Thoracic aorta (tissue), 2 donors: Measurements from ENCODE around the gene GZMA. TPM values are rescaled to one million over a fixed set of nuclear protein-coding genes. Genes with fewer than 3 reads are reported as not detected.

Source experiments
- ATAC-seq: fragments of 150-250 bp; one replicate; pipeline ENCODE4 v1.8.0; 2017; ENCODE audit warnings: low read depth; ENCODE audit not compliant: insufficient number of reproducible peaks, low FRiP score
- DNase-seq: peaks from one replicate; pipeline ENCODE4 v3.0.0-alpha.2; 2020; ENCODE audit warnings: low spot score
- H3K27ac ChIP-seq, 2 donors: fragments of 200-600 bp; sonication (generic); 1 replicate in 1 of 2; 2 replicates in 1 of 2; pipeline ENCODE4 v1.5.1; 2016; ENCODE audit warnings: mild to moderate bottlenecking in 2 of 2, moderate library complexity in 2 of 2
- H3K27me3 ChIP-seq: fragments of 200-600 bp; sonication (generic); replicated peaks from 2 replicates; pipeline ENCODE4 v1.6.0; 2016; ENCODE audit warnings: mild to moderate bottlenecking; ENCODE audit not compliant: insufficient read depth
- H3K36me3 ChIP-seq: fragments of 200-600 bp; sonication (generic); one replicate; pipeline ENCODE4 v1.5.1; 2016
- H3K4me1 ChIP-seq, 2 donors: fragments of 200-600 bp; sonication (generic); 1 replicate in 1 of 2; 2 replicates in 1 of 2; pipeline versions ENCODE4 v1.5.1 to v1.6.0; 2016; ENCODE audit warnings: low read depth in 2 of 2, mild to moderate bottlenecking in 1 of 2; ENCODE audit not compliant: control insufficient read depth in 1 of 2
- H3K4me3 ChIP-seq: fragments of 200-600 bp; sonication (generic); 2 replicates; pipeline ENCODE4 v1.5.1; 2016; ENCODE audit warnings: mild to moderate bottlenecking
- H3K9me3 ChIP-seq: fragments of 200-600 bp; sonication (generic); 2 replicates; pipeline ENCODE4 v1.5.1; 2016
- total RNA-seq, 2 donors: library from RNA; depleted of rRNA; stranded (reverse); fragments of >200 nt; gene quantifications; one replicate each; pipeline versions ENCODE4 v1.1.0 to v1.2.3, GENCODE V29; 2016
- TF ChIP-seq, protein P1 (sequence below): fragments of 200-600 bp; sonication (generic); IDR thresholded peaks from one replicate; pipeline ENCODE4 v1.5.1; 2019; ENCODE audit warnings: antibody characterized with exemption

The GZMA gene
- 1 to 10 TPM; 1.1 to 1.6 TPM for total RNA-seq

DNA sequence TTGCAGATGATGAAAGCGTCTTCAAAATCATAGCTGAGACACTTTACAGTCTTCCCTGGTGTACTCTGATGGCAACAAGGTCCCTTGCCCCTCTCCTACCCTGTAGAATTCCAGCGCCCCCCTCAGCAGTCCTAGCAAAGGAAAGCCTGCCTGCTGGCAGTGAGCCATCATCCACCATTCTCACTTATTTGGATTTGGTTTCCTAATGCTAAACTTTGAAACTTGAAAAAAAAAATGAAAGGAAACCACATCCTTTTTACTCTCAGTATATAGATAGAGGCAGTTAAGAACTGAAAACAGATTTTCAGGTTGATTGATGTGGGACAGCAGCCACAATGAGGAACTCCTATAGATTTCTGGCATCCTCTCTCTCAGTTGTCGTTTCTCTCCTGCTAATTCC is at the start of gene GZMA:
Gene GZMA, plus strand, starts transcription at position 299 of the 400 bp plus-strand sequence. Its CDS starts 37 bp downstream, at position 336.
- no peaks in the 10 kb centered on the region for H3K4me1 ChIP-seq
- no peaks in the 10 kb centered on the region for H3K27me3 ChIP-seq
- ATAC-seq (no peak), DNase-seq (no peak)
- peak within 1 kb of the TSS; percentile 4 for H3K4me3 ChIP-seq
- H3K36me3 ChIP-seq = no peaks in the 10 kb centered on the region
- no peak within 1 kb of the TSS for H3K27ac ChIP-seq
- TF ChIP-seq, protein P1, sequence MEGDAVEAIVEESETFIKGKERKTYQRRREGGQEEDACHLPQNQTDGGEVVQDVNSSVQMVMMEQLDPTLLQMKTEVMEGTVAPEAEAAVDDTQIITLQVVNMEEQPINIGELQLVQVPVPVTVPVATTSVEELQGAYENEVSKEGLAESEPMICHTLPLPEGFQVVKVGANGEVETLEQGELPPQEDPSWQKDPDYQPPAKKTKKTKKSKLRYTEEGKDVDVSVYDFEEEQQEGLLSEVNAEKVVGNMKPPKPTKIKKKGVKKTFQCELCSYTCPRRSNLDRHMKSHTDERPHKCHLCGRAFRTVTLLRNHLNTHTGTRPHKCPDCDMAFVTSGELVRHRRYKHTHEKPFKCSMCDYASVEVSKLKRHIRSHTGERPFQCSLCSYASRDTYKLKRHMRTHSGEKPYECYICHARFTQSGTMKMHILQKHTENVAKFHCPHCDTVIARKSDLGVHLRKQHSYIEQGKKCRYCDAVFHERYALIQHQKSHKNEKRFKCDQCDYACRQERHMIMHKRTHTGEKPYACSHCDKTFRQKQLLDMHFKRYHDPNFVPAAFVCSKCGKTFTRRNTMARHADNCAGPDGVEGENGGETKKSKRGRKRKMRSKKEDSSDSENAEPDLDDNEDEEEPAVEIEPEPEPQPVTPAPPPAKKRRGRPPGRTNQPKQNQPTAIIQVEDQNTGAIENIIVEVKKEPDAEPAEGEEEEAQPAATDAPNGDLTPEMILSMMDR = no peak
- H3K9me3 ChIP-seq = no peaks in the 10 kb centered on the region

DNA sequence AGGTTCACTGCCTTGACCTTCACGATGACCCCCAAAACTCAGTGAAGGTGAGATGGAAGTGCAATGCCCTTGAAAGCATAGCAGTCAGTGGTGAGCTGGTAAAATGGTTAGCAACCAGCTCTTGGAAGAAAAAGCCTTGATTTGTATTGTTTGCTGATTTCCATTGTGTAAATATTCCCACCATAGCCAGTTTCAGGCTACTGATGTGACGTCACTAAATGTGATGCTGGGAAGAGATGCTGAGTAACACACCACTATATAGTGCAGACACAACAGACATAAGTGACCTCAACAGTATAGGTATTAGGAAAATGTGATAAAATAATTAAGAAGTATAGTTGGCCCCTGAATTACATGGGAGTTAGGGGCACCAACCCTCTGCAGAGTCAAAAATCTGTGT is 47.3 kb upstream of the GZMA start:
- Histone ChIP-seq H3K27ac (no peak overlapping the region), H3K36me3 (no peaks in the 10 kb centered on the region), H3K4me1 (no peaks in the 10 kb centered on the region), H3K4me3 (no peak overlapping the region), H3K9me3 (no peaks in the 10 kb centered on the region), H3K27me3 (no peaks in the 10 kb centered on the region)
- TF ChIP-seq, protein P1 = no peak
- ATAC-seq = no peak
- DNase-seq = no peak

DNA sequence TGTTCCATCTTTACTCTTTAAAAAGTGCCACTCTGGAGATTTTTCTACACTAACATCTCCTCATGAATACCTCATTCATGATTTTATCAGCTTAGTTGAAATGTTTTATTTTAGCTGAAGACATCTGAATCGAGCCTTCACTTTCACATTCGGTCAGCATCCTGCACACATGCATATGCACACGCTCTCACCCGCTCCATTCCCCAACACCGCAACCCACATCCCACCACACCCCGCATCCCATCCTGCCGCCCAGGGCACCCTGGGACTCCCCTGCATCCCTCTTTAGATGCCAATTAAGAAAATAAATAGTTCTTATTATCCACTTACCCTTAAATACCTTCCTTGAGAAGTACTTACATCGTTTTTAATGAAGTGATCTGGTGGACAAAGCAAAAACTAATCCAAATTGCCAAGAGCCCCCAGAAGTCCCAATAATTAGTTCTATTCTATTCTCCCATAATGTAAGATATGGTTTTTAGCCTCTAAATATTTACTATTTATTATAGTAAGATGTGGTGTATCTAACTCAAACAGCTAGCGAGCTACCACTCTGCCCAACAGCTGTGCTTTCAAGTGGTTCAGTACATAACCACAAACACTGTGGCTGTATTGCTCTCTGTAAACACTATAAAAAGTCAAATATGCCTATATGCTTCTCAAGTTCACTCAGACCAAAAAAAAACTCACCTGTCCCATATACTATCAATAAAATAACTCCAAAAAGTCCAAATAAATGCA is 40.2 kb upstream of the GZMA start:
- no peak overlapping the region for H3K4me3 ChIP-seq
- H3K9me3 ChIP-seq = no peaks in the 10 kb centered on the region
- no peaks in the 10 kb centered on the region for H3K4me1 ChIP-seq
- no peaks in the 10 kb centered on the region for H3K36me3 ChIP-seq
- DNase-seq (no peak), ATAC-seq (no peak)
- H3K27ac ChIP-seq = no peak overlapping the region
- H3K27me3 ChIP-seq = no peaks in the 10 kb centered on the region
- TF ChIP-seq, protein P1 = no peak

DNA sequence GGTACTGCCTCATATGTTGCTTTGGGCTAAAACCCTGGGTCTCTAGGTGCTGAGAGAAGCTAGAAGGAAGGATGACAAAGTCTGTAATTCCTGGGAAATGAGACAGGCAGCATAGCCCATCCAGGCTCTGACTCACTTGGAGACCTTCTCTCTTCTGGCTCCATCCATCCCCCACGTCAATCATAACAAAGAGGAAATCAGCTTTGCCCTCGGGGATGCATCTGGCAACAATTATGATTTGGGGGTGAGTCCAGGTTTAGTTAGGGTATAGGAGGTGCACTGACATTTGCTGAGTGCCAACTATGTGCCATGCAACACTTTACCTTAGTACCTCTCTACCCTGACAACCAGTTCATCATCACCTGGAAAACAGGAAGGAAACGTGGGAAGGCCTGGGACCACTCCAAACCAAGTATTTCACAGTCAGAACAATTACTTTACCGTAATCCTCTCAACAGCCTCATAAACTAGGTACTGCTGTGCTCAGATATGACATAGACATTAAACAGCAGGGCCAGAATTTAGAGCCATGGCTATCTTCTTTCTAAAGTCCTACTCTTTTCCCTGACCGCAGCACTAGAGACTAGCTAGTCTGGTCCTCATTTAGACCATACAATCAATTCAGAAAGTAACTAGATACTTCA is 39.1 kb upstream of the GZMA start:
- H3K27ac ChIP-seq = no peak overlapping the region
- TF ChIP-seq, protein P1 = no peak
- no peak for DNase-seq
- no peak for ATAC-seq
- H3K27me3 ChIP-seq = no peaks in the 10 kb centered on the region
- no peaks in the 10 kb centered on the region for H3K9me3 ChIP-seq
- H3K4me3 ChIP-seq = no peak overlapping the region
- H3K4me1 ChIP-seq = no peaks in the 10 kb centered on the region
- H3K36me3 ChIP-seq = no peaks in the 10 kb centered on the region

DNA sequence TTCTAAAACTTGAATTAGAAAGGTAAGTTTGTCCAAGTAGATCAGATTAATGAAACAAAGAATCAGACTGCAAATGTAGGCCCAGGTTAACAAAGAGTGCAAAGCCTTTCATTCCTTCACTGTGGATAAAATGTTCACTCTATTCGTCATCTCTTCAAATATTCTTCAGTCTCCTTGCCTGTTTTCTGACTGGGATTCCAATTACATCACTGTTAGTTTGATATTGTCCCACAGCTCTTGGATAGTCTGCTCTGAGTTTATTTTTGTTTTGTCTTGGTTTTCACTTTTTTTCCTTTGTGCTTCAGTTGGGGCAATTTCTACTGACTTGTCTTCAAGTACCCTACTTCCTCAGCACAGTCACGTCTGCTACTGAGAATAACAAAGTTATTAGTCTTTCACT is 38.5 kb upstream of the GZMA start:
- H3K4me1 ChIP-seq = no peaks in the 10 kb centered on the region
- TF ChIP-seq, protein P1 = no peak
- ATAC-seq = no peak

More for the DNA sequence above, 38.5 kb upstream of the GZMA start:
- DNase-seq = no peak
- no peaks in the 10 kb centered on the region for H3K27me3 ChIP-seq
- H3K36me3 ChIP-seq = no peaks in the 10 kb centered on the region
- no peak overlapping the region for H3K4me3 ChIP-seq
- no peaks in the 10 kb centered on the region for H3K9me3 ChIP-seq
- H3K27ac ChIP-seq = no peak overlapping the region
